Endometrium (tissue), 2 donors: ENCODE measurements around the gene RASSF7.

Experiments
- FAIRE-seq: peaks from 2 replicates; lab custom pipeline; 2012; peaks lifted over from hg19 to GRCh38; lab: Jason Lieb, UNC
- donor health status: control.
- donor health status: control.

RASSF7 gene

DNA sequence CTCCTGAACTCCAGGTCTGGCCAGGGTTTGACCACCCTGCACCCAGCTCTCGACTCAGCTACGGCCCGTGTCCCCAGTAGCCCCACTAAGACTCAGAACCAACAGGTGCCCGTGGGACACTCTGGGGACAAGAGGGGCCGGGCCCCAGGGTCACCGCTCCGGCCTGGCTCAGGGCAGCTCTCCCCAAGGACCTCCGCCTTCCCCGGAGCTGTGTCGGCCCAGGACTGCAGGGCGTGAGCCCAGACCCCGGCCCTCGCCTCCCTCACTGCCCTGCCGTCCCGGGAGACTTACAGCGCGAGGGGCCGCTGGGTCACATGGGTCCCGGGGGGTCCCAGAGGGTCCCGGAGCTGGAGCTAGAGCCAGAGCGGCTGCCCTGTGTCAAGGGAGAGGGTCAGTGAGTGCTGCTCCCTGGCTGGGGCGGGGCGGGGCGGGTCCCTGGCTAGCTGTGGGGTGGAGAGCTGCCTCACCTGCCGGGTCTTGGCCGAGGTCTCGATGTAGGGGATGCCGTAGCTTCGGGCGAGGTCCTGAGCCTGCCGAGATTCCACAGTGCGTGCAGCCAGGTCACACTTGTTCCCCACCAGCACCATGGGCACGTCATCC, 27.7 kb upstream of the RASSF7 start:
- no peak for FAIRE-seq

DNA sequence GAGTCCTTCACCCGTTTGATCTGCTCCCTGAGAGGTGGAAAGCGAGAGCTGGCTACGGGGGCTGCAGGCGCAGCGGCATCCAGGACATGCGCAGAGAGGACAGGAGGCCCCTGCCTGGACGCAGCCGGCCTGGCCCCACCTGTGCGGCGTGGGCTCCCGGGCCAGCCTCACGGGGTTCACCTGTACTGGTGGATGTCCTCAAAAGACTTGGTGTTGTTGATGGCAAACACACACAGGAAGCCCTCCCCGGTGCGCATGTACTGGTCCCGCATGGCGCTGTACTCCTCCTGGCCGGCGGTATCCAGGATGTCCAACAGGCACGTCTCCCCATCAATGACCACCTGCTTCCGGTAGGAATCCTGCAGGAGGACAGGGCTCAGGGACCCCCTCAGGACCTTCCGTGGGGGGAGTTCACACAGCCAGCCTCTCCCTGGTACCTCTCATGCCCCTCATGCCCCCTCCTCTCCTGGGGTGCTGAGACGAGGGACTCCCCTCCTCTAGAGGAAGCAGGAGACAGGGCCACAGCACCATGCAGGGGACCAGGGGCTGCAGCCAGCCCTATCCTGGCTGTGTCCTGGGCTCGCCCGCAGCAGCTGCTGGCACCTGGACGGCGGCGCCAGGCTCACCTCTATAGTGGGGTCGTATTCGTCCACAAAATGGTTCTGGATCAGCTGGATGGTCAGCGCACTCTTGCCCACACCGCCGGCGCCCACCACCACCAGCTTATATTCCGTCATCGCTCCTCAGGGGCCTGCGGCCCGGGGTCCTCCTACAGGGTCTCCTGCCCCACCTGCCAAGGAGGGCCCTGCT, 27.0 kb upstream of the RASSF7 start:
- FAIRE-seq, result no peak

DNA sequence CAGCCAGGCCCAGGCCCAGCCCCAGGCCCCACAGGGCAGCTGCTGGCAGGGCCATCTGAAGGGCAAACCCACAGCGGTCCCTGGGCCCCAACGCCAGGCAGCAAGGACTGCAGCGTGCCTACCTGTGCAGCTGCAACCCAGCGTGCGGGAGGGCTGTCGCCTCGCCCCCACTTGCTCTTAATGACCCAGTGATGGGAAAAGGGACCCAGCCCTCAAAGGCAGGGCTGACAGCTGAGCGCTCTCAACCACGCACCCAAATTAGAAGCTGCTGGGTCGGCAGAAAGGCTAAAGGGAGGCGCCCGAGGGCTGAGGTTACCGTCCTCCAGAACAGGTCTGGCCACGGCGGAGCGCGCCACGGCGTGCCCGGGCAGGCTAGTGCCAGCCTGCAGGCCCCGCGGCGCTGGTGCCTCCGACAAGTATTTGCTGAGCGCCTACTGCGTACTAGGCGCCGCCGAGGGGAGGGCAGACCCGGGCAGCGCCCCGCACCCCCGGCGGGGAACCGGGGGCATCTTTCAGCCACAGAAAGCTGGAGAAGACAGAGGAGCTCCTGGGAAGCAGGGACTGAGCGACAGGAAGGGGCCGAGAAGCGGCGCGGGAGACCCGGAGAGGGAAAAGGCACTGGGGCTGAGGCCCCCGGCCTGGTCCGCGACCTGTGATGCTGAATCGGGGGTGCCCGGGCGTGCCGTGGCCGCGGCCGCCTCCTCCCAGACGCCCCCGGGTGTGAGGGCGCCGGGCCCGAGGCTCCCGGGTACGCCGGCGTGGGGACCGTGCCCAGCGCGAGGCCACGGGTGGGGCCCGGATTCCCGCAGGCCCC, 26.2 kb upstream of the RASSF7 start:
- FAIRE-seq, result no peak

DNA sequence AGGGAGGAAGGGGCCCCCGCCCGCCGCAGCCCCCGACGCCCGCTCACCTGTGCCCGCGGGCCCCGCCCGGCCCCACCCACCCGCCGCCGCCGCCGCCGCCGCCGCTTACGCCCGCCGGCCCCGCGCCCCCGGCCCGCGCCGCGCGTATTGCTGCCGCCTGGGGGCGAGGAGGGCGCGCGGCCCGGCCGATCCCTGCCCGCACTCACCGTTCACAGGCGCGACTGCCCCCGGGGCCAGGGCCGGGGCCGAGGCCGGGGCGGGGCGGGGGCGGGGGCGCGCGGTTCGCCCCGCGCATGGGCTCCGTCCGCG, 25.6 kb upstream of the RASSF7 start:
- FAIRE-seq, result no peak

DNA sequence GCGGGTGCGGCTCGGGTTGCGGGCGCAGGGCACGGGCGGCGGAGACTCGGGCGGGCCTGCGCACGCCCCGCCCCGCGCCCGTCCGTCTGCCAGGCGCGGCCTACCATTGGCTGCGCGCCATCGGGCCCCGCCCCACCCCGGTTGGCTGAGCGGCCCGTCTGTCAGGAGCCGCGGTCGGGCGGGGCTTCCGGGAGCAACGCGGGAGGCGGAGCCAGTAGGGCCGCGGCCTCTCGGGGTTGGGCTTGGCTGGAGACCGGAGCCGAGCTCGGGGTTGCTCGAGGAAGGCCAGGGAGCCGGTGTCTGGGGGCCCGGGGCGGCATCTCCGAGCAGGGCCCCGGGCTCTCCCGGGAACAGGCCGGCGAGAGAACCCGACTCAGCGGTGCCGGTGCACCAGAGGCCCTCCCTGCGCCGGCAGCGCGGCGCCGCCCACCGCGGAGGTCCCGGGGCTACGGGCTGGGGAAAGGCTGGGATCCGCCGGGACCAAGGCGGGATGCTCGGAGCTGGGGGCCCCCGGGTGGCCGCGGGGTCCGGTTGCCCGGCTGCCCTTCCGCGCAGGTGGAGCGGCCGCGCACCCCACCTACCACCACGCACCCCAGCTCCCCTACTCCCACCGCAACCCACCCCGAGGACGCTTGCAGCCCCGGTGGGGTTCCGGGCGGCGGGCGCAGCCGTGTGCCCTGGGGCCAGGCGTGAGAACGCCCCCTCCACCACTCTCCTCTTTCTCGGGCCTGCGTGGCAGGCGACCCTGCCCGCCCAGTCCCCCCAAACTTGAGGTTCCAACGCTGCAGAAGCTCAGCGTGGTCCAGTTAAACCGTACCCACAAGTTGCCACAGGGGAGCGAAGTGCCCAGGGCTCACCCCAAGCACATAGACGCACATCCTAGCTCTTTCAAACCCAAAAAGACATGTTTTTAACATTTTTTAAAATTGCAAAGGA, 25.0 kb upstream of the RASSF7 start, which contains the start of gene HRAS:
Gene HRAS (minus strand): TSS at position 58 of the 936 bp plus-strand sequence.
- FAIRE-seq, result no peak

DNA sequence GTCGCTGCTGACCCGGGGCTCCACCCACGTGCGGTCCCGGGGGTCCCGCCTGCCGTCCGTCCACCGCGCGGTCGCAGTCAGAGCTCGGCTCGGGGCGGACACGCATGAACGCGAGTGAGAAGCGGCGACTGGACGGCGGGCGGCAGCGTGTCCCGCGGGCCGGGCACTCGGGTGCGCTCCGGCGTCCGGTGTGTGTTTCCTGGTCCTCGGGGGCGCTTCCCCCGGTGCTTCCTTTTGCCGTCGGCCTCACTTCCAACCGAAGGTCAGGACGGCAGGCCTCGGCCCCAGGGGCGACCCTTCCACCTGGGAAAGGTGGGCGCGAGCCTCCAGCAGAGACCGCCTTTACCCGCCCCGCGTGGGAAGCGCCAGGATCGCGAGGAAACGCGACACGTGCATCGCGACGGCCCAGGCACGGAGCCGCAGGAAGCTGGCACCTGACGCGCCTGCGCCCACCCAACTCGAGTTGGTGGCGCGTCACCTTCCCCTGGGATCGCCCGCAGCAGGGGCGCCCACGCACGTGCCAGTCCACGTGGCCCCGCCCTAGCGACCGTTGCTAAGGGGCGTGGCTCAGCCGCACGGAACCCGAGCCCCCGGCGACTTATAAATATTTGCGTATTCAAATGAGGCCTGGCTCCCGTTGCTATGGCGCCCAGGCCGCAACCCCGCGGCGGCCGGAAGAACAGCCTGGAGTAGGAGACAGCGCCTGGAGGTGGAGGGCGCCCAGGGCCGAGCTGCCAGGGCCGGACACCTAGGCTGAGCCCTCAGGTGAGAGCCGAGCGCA, 23.7 kb upstream of the RASSF7 start, which contains the start of gene LRRC56:
Gene LRRC56 (plus strand): TSS at position 687 of the 781 bp plus-strand sequence. CDS start 3,158 bp downstream, outside the sequence.
- no peak for FAIRE-seq

DNA sequence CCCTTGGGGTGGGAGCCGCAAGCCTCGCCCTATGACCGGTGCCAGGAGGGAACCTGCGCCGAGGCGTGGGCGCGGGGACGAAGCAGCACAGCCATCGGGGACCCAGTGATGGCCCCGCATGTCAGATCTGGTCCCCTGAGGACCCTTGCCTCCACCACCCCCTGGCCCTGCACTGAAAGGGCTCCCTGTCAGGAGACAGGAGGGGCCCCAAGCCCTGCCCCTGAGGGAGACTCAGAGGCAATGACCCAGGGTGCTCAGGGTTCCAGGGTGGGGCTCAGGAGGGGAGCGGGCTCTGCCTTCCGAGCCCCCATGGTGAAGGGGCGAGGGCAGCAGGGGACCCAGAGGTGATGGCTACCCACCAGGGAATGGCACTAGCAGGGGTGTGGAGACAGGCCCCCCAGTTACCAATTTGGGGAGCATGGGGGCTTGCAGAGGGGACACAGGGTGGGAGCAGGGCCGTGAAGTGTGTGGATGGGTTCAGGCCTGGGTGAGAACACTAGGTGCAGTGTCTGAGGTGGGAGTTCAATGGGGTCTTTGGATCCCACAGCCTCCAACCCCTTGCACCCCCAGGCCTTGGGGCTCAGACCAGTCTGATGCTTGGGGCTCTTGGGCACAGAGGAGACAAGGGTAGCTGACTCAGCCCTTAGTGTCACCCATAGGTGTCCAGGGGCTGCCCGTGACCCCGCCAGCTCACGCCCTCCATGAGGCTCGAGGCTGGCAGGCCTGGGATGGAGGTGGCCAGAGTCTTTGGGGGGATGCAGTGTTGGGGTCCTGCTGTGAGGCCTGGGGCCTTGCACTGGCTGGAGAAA, 22.9 kb upstream of the RASSF7 start:
- FAIRE-seq, result no peak

DNA sequence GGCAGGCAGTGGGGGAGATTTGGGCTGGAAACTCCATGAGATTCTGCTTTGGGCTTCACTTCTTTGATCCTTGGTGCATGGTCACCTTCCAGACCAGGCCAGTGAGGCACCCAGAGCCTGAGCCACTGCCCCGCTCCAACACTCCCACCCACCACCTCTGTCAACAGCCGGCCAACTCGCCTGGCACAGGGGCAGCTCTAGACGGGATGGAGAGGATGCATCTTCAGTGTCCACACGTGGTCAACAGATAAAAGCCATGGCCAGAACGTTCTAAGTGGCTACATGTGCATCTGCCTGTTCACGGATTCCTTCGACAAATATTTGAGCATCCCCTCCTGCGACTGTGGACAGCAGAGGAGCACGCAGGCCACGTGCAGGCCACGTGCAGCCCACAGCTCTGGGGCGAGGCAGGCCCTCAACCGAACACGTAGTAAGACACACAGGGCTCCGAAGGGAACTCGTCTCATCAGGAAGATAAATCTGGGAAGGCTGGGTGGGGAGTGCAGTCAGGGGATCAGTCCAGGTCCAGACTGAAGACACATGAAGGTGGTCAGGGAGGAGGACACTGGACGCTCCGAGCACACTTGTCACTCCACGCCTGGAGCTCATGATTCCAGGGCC, 22.2 kb upstream of the RASSF7 start:
- no peak for FAIRE-seq

DNA sequence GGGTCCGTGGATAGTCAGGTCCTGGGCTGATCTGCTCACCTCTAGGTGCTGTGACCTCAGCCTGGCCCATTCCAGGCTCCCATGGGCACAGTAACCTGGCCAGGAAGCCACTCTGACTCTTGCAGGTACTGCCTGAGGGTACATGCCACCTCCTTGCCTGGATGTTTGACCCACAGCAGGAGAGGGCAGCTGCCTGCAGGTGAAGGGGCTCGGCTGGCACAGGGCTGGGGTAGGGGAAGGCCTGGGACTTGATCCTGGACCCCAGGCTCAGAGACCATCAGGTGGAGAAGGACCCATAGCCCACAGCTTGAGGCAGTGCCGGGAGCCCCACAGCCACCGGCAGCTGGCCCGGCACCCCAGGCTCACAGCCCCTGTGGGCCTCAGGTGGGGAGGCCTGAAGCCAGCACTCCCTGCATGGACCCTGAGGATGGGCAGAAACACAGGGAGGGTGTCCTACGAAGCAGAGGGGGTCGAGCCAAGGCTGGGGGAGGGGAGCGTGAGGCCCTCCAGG, 20.7 kb upstream of the RASSF7 start:
- no peak for FAIRE-seq

DNA sequence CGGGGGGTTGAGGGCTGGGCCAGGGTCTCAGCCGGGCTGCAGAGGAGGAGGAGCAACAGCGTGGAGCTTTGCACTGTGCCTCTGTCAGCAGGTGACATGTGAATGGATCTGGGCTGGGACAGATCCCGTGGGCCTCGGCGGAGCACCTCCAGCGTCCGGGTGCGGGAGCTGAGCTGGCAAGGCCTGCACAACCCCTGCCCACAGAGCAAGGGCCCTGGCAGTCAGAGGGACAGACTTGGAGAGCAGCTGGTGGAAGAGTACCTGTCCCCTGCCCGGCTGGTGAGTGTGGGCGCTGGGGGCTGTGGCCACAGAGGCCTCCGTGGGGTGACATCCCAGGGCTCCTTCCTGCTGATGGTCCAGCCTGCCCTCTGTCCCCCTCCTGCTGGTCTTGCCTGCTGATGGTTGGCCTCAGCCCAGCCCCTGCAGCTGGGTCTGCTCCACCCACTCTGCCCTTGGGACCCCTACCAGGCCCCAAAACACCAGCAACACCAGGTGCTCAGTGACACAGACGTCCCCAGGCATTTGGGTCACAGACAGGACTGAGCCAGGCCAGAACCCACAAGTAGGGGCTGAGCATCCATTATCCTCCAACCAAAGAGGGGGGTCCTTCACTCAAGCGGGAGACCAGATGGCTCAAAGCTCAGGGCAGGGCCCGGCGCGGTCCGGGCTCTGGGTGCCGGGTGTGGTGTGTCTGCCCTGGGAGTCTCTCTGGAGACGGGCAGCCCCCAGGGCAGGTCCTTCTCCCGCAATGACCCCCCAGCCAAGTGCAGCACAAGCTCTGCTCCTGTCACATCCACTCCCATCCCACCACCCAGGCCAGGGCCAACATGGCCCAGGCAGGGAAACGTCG, 20.0 kb upstream of the RASSF7 start:
- no peak for FAIRE-seq

DNA sequence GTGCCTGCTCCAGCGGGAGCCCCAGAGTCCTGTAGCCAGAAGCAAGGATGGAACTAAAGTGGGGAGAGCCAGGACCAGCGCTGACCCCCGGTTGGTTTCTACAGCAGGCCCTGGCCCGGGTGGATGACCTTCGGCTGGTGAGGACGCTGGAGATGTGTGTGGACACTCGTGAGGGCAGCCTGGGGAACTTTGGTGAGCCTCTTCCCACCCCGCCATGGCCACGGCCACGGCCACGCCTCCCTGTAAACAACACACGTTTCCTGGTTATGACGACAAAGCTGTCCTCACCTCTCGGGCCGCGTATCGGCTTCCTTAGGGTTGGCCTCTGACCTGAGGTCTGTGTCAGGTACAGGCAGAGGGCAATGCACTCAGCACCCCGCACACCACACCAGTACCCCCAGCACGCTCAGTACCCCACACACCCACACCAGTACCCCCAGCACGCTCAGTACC, 19.3 kb upstream of the RASSF7 start:
- FAIRE-seq, result no peak

DNA sequence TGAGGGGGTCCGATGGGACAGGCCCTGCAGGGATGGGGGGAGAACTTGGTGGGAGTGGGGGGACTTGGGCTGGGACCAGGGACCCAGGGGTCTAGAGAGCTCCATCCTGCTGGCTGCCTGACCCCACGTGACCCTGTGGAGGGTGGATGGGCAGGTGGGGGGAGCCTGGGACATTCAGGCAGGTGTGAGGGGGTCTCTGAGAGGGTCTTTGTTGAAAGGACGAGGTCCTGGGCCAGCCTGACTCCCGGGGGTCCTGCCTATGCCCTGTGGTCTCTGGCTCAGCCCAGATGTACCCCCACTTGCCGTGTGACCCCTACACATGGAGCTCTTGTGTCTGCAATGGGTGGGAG, 16.0 kb upstream of the RASSF7 start:
- no peak for FAIRE-seq

DNA sequence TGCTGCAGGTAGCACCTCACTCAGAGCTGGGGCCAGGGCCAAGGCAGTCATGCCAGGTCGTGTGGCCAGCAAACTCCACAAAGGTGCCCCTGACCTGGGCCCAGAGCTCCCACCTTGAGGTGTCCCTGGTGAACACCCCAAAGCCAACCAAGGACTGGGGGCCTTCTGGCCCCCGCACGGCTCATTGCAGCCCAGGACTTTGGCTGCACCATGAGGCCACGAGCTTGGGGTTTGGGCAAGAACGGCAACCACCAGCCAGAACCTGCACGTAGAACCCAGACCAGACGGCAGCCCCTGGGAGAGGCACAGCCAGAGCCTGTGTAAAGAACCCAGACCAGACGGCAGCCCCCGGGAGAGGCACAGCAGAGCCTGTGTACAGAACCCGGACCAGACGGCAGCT, 15.6 kb upstream of the RASSF7 start:
- FAIRE-seq, result no peak

DNA sequence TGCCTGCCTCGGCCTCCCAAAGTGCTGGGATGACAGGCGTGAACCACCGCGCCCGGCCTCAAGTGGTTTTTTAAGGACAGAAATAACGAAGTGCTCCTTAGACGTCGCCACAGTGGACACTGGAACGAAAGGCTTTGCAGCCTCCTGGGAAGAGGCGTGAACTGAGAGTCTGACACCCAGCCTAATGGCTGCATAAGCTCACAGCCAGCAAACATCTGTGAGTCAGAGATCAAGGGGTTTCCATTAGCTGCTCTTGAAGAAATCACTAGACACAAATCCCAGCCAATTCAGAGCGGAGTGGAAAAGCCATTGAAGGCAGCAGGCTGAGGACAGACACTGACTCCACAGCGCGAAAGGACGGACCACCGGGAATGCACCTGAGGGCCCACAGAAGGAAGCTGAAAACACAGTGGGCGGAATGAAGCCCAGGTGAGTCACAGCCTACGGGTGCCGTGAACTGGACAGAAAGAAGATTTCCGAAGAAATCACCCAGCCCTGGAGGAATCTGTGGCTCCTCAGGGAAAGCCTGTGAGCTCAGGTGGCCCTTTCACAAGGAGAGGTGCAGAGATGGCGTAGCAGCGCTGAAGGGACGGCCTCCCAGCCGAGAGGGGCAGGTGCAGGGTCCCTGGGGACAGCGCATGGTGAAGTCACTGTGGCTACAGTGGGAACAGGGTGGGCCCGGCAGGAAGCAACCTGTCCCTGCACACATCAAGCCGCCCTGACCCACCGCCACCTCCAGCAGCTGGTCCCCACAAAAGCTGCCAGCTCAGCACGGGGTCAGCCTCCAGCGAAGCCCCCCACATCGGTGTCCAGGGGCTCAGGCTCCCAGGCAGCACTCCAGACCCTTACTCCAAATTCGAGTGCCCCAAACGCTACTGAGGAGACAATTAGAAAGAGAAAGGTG, 11.8 kb upstream of the RASSF7 start:
- no peak for FAIRE-seq

DNA sequence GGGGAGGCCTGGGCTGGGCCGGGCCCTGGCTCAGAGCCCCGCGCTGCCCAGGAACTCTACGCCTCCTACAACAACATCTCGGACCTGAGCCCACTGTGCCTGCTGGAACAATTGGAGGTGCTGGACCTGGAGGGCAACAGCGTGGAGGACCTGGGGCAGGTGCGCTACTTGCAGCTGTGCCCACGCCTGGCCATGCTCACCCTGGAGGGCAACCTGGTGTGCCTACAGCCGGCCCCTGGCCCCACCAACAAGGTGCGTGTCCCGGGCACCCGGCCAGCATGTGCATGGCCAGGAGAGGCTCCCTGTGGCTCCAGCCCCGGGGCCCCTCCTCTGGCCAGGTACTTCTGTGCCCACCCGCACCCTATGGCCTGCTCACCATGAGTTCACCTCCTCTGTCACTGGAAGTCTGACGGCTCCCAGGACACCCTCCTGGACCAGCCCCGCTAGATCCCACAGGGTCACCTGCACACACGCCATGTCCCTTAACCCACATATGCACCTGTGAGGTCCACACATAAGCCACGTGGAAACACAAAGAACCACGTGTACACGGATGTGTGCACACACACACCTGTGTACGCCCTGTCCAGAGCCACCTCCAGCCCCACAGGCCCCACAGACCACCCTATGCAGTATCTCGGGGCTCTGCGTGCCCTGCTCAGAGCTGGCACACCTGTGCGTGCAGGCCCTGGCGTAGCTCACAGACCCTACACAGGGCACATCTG, 10.6 kb upstream of the RASSF7 start:
- no peak for FAIRE-seq

DNA sequence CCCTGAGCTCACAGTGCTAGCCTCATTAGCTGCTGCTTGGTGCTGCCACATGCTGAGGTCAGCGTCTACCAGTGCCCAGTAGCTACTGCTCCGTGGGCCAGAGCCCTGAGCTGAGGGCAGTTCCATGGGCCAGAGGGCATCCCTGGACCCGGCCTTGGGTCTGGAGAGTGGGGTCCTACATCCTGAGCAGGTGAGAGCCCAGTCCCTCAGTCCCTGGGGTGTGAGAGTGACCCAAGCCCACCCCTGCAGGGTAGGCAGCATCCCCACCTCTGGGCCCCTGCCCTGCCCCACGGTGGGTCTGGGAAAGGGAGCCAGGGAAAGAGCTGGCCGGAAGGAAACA, 10.1 kb upstream of the RASSF7 start:
- FAIRE-seq, result no peak

DNA sequence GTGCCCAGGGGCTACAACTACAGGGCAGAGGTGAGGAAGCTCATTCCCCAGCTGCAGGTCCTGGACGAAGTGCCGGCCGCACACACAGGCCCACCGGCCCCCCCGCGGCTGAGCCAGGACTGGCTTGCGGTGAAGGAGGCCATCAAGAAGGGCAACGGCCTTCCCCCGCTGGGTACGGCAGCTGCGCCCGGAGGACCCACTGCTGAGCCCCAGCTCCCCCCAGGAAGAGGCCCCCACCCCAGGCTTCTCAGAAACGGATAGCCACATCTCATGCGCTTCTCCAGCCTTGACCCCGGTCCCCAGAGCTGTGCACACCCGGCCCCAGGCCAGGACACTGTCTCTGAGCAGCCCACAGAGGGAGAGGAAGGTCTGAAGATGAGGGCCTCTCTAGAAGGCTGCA, 9.6 kb upstream of the RASSF7 start:
- FAIRE-seq, result no peak
